T-cell (primary cell): ENCODE measurements around the gene PRDX3. TPM values are rescaled to one million over a fixed set of nuclear protein-coding genes. Genes with fewer than 3 reads are reported as not detected.

Experiments used
- ATAC-seq, 4 experiments: fragments of 200-7000 bp in 3 of 4; fragments of 150-1000 bp in 1 of 4; cut with Tn5 transposase; replicated peaks in 1 of 4; 1 replicate in 3 of 4; 2 replicates in 1 of 4; pipeline ENCODE4 v1.10.0; 2021; ENCODE audit warnings: moderate library complexity in 3 of 4, mild to moderate bottlenecking in 2 of 4, moderate number of reproducible peaks in 1 of 4
- CTCF ChIA-PET, 2 donors: fragments of 300-600 bp; sonication (Branson Sonifier 250); formaldehyde crosslinking; loops; one replicate each; lab custom pipeline; 2022; ENCODE audit warnings: antibody characterized with exemption in 2 of 2; lab: Charles Lee
- POLR2A ChIA-PET, 2 donors: fragments of 300-600 bp; sonication (Branson Sonifier 250); formaldehyde crosslinking; loops; one replicate each; lab custom pipeline; 2022; ENCODE audit warnings: antibody characterized with exemption in 2 of 2; lab: Charles Lee
- DNase-seq, 35 experiments: peaks; one replicate each; pipeline versions ENCODE4 v3.0.0 to v3.0.0-alpha.2; 2013 to 2023
- H3K27ac ChIP-seq: one replicate; pipeline ENCODE4 v1.5.1; 2013; ENCODE audit warnings: low read length
- H3K27me3 ChIP-seq, 2 experiments: replicated peaks in 1 of 2; 1 replicate in 1 of 2; 2 replicates in 1 of 2; pipeline versions ENCODE4 v1.6.1 to v1.7.0; 2013; ENCODE audit warnings: low read length in 1 of 2, mixed read lengths in 1 of 2; ENCODE audit not compliant: control insufficient read depth in 2 of 2, insufficient read depth in 2 of 2; ENCODE audit errors: extremely low read depth in 1 of 2
- H3K36me3 ChIP-seq, 2 donors: 1 replicate in 1 of 2; 2 replicates in 1 of 2; pipeline versions ENCODE4 v1.6.1 to v1.7.0; 2013; ENCODE audit warnings: low read length in 1 of 2; ENCODE audit not compliant: control insufficient read depth in 2 of 2, insufficient read depth in 1 of 2; ENCODE audit errors: extremely low read depth in 1 of 2
- H3K4me1 ChIP-seq, 2 experiments: 1 replicate in 1 of 2; 2 replicates in 1 of 2; pipeline versions ENCODE4 v1.6.1 to v1.7.0; 2013; ENCODE audit warnings: low read length in 2 of 2, mixed read lengths in 1 of 2; ENCODE audit not compliant: insufficient read depth in 2 of 2, control insufficient read depth in 1 of 2; ENCODE audit errors: extremely low read depth in 1 of 2
- H3K4me3 ChIP-seq, 2 donors: 1 replicate in 1 of 2; 2 replicates in 1 of 2; pipeline versions ENCODE4 v1.5.1 to v1.7.0; 2013; ENCODE audit warnings: mild to moderate bottlenecking in 2 of 2, low read length in 1 of 2, moderate library complexity in 1 of 2; ENCODE audit not compliant: control insufficient read depth in 1 of 2; ENCODE audit errors: extremely low read depth in 1 of 2
- H3K9me3 ChIP-seq: 2 replicates; pipeline ENCODE4 v1.7.0; 2013
- H3K27ac Mint-ChIP-seq, 2 donors: one replicate each; pipeline ENCODE4 v1.8.0; 2020 to 2021; ENCODE audit warnings: mild to moderate bottlenecking in 2 of 2, mixed read lengths in 2 of 2
- H3K27me3 Mint-ChIP-seq, 2 donors: one replicate each; pipeline ENCODE4 v1.8.0; 2021 to 2022; ENCODE audit warnings: mixed read lengths in 2 of 2
- H3K36me3 Mint-ChIP-seq: one replicate; pipeline ENCODE4 v1.8.0; 2021; ENCODE audit warnings: mixed read lengths
- H3K4me1 Mint-ChIP-seq, 3 donors: one replicate each; pipeline ENCODE4 v1.8.0; 2020 to 2022; ENCODE audit warnings: mixed read lengths in 3 of 3, mild to moderate bottlenecking in 1 of 3
- H3K4me3 Mint-ChIP-seq, 3 donors: one replicate each; pipeline ENCODE4 v1.8.0; 2020 to 2022; ENCODE audit warnings: mild to moderate bottlenecking in 3 of 3, mixed read lengths in 3 of 3, moderate library complexity in 3 of 3
- H3K9me3 Mint-ChIP-seq, 3 donors: one replicate each; pipeline ENCODE4 v1.8.0; 2020 to 2022; ENCODE audit warnings: mixed read lengths in 3 of 3
- WGBS: methylation state at CpG from one replicate; pipeline ENCODE4 v1.1.5; 2013; ENCODE audit warnings: missing lambda C conversion rate; ENCODE audit not compliant: insufficient coverage; 5-methylcytosine and 5-hydroxymethylcytosine counted together
- total RNA-seq, 35 experiments: library from RNA in 6 of 35; stranded (reverse) in 6 of 35; fragments of 120-200 nt in 1 of 35; gene quantifications; one replicate each; pipeline versions ENCODE4 v1.2.1 to v1.2.4 and lab custom pipeline; 2013 to 2026

Gene PRDX3
- total RNA-seq: 10 to 100 TPM; 15.7 to 36.2 (median 34.7) TPM
- total RNA-seq (2013): 51.3 TPM
- total RNA-seq (lab: John Stamatoyannopoulos, UW): 13.2 to 283 (median 49.4) reads per million in 29 experiments

- Mint-ChIP-seq H3K9me3 (no peaks in the 10 kb centered on the region), H3K4me3 (peak within 1 kb of the TSS; percentile 93 to 96 (median 93)), H3K36me3 (peaks cover 4% of the 10 kb centered on the region), H3K27ac (peak within 1 kb of the TSS; percentile 92 to 93), H3K27me3 (no peaks in the 10 kb centered on the region), H3K4me1 (peaks cover 24 to 39% (median 34%) of the 10 kb centered on the region in 3 donors)
- peak within 1 kb of the TSS; percentile 78 for H3K27ac ChIP-seq
- ATAC-seq: peak; percentile 97 to 99 (median 98)
- ChIA-PET CTCF (interaction anchor here in 1 of 2 donors (0.7 to 1.0 kb wide), 3 partner anchors 21 to 112 kb away, joined by 3 to 5 read pairs (median 3); no protein-coding TSS in a partner anchor), POLR2A (interaction anchor here in 1 of 2 donors (0.6 kb wide), 1 partner anchor 683 kb away, joined by 5 read pairs; no protein-coding TSS in a partner anchor)
- peak; percentile 82 to 94 (median 90) for DNase-seq
- no peaks in the 10 kb centered on the region for H3K9me3 ChIP-seq
- no peaks in the 10 kb centered on the region for H3K27me3 ChIP-seq
- peaks cover 6 to 15% of the 10 kb centered on the region in 2 donors for H3K36me3 ChIP-seq
- 0% methylated on average over 29 of the region's 45 CpGs for WGBS
- peaks cover 5 to 32% of the 10 kb centered on the region in 2 experiments for H3K4me1 ChIP-seq
- peak within 1 kb of the TSS; percentile 92 to 98 for H3K4me3 ChIP-seq
Measured at GRCh38 chr10:119178372-119179119, at the start of gene PRDX3. TSS of gene PRDX3 (minus strand) at chr10:119178812. CDS start at chr10:119178790, 22 bp downstream.

- H3K27me3 ChIP-seq: no peaks in the 10 kb centered on the region
- Mint-ChIP-seq H3K4me3 (no peak overlapping the region), H3K27ac (no peak overlapping the region), H3K9me3 (peaks cover 3 to 7% (median 6%) of the 10 kb centered on the region in 3 donors), H3K4me1 (peaks cover 36 to 48% (median 36%) of the 10 kb centered on the region in 3 donors), H3K36me3 (peaks cover 24% of the 10 kb centered on the region), H3K27me3 (no peaks in the 10 kb centered on the region)
- peaks cover 0 to under 1% of the 10 kb centered on the region in 2 experiments for H3K4me1 ChIP-seq
- ChIA-PET POLR2A (interaction anchor here in 1 of 2 donors (0.6 kb wide), 1 partner anchor 9 kb away, joined by 5 read pairs; no protein-coding TSS in a partner anchor), CTCF (interaction anchor here in 1 of 2 donors (0.9 kb wide), 1 partner anchor 15 kb away, joined by 3 read pairs; no protein-coding TSS in a partner anchor)
- H3K9me3 ChIP-seq: no peaks in the 10 kb centered on the region
- 100% methylated on average over 1 of the region's 6 CpGs for WGBS
- H3K4me3 ChIP-seq: no peak overlapping the region
- ATAC-seq (no peak), DNase-seq (no peak)
- H3K36me3 ChIP-seq: no peaks in the 10 kb centered on the region
- no peak overlapping the region for H3K27ac ChIP-seq
Measured at GRCh38 chr10:119227825-119228224, 49.2 kb upstream of the PRDX3 start.

GRCh38 chr10:119225083-119225658, 46.6 kb upstream of the PRDX3 start:
- Mint-ChIP-seq H3K27ac (no peak overlapping the region), H3K4me3 (no peak overlapping the region), H3K4me1 (peaks cover 31 to 44% (median 34%) of the 10 kb centered on the region in 3 donors), H3K36me3 (peaks cover 14% of the 10 kb centered on the region), H3K27me3 (no peaks in the 10 kb centered on the region), H3K9me3 (no peaks in the 10 kb centered on the region)
- Histone ChIP-seq H3K27ac (no peak overlapping the region), H3K9me3 (no peaks in the 10 kb centered on the region), H3K4me3 (no peak overlapping the region), H3K36me3 (no peaks in the 10 kb centered on the region), H3K27me3 (no peaks in the 10 kb centered on the region), H3K4me1 (no peaks in the 10 kb centered on the region)
- no CpG with 5 or more reads among the region's 4 CpGs for WGBS
- DNase-seq (no peak), ATAC-seq (no peak)
- ChIA-PET CTCF (no interaction called here), POLR2A (no interaction called here)

GRCh38 chr10:119222966-119223386, 44.4 kb upstream of the PRDX3 start:
- peak in 1 of 4 experiments; percentile 15 for ATAC-seq
- Mint-ChIP-seq H3K9me3 (no peaks in the 10 kb centered on the region), H3K4me3 (no peak overlapping the region), H3K4me1 (peaks cover 17 to 46% (median 33%) of the 10 kb centered on the region in 3 donors), H3K27me3 (no peaks in the 10 kb centered on the region), H3K27ac (no peak overlapping the region), H3K36me3 (peaks cover 6% of the 10 kb centered on the region)
- Histone ChIP-seq H3K27me3 (no peaks in the 10 kb centered on the region), H3K36me3 (no peaks in the 10 kb centered on the region), H3K9me3 (no peaks in the 10 kb centered on the region), H3K4me3 (no peak overlapping the region), H3K27ac (no peak overlapping the region), H3K4me1 (peaks cover 0 to 2% of the 10 kb centered on the region in 2 experiments)
- WGBS: 91% methylated on average over 7 of the region's 9 CpGs
- DNase-seq: no peak
- ChIA-PET POLR2A (interaction anchor here in 1 of 2 donors (0.8 to 1.0 kb wide), 2 partner anchors 12 to 14 kb away, joined by 4 read pairs; no protein-coding TSS in a partner anchor), CTCF (interaction anchor here in 1 of 2 donors (1.4 kb wide), 1 partner anchor 11 kb away, joined by 4 read pairs; no protein-coding TSS in a partner anchor)

GRCh38 chr10:119222537-119222936, 43.9 kb upstream of the PRDX3 start:
- DNase-seq (no peak), ATAC-seq (peak in 1 of 4 experiments; percentile 16)
- Histone ChIP-seq H3K36me3 (no peaks in the 10 kb centered on the region), H3K4me1 (peaks cover 0 to 6% of the 10 kb centered on the region in 2 experiments), H3K27me3 (no peaks in the 10 kb centered on the region), H3K27ac (no peak overlapping the region), H3K9me3 (no peaks in the 10 kb centered on the region), H3K4me3 (no peak overlapping the region)
- WGBS: 83% methylated on average over 6 of the region's 9 CpGs
- ChIA-PET POLR2A (interaction anchor here in 1 of 2 donors (0.8 to 1.0 kb wide), 2 partner anchors 11 to 13 kb away, joined by 4 read pairs; no protein-coding TSS in a partner anchor), CTCF (interaction anchor here in 1 of 2 donors (1.4 kb wide), 1 partner anchor 11 kb away, joined by 4 read pairs; no protein-coding TSS in a partner anchor)
- peaks cover 17 to 47% (median 32%) of the 10 kb centered on the region in 3 donors for H3K4me1 Mint-ChIP-seq
- H3K36me3 Mint-ChIP-seq: peaks cover 4% of the 10 kb centered on the region
- H3K27me3 Mint-ChIP-seq: no peaks in the 10 kb centered on the region
- H3K27ac Mint-ChIP-seq: no peak overlapping the region
- H3K4me3 Mint-ChIP-seq: no peak overlapping the region
- no peaks in the 10 kb centered on the region for H3K9me3 Mint-ChIP-seq

- Histone ChIP-seq H3K27ac (no peak overlapping the region), H3K4me1 (peaks cover 0 to 9% of the 10 kb centered on the region in 2 experiments), H3K4me3 (no peak overlapping the region), H3K36me3 (no peaks in the 10 kb centered on the region), H3K9me3 (no peaks in the 10 kb centered on the region), H3K27me3 (no peaks in the 10 kb centered on the region)
- DNase-seq: no peak
- peaks cover 4% of the 10 kb centered on the region for H3K36me3 Mint-ChIP-seq
- CTCF ChIA-PET: interaction anchor here in 1 of 2 donors (1.4 kb wide), 1 partner anchor 10 kb away, joined by 4 read pairs; no protein-coding TSS in a partner anchor
- peak overlapping the region in 1 of 2 donors; percentile 35 for H3K27ac Mint-ChIP-seq
- no peaks in the 10 kb centered on the region for H3K9me3 Mint-ChIP-seq
- H3K4me1 Mint-ChIP-seq: peaks cover 21 to 54% (median 37%) of the 10 kb centered on the region in 3 donors
- POLR2A ChIA-PET: interaction anchor here in 1 of 2 donors (1.0 kb wide), 1 partner anchor 13 kb away, joined by 4 read pairs; no protein-coding TSS in a partner anchor
- no peak overlapping the region for H3K4me3 Mint-ChIP-seq
- WGBS: no CpG with 5 or more reads among the region's 1 CpG
- ATAC-seq: no peak
- H3K27me3 Mint-ChIP-seq: no peaks in the 10 kb centered on the region
Measured at GRCh38 chr10:119221666-119222065, 43.1 kb upstream of the PRDX3 start.
